Gastroesophageal sphincter (tissue), 3 donors: ENCODE data around the gene TEDC1.

Source experiments
- CTCF ChIP-seq, 4 experiments: fragments of 200-600 bp in 2 of 4; fragments of 450-650 bp in 2 of 4; sonication (generic) in 1 of 4; IDR thresholded peaks; one replicate each; pipeline ENCODE4 v1.5.1; 2017 to 2019; ENCODE audit warnings: antibody characterized with exemption in 4 of 4, mild to moderate bottlenecking in 2 of 4, moderate library complexity in 2 of 4
- EP300 ChIP-seq: sonication (generic); formaldehyde crosslinking; IDR thresholded peaks from one replicate; pipeline ENCODE4 v1.6.1; 2017; ENCODE audit warnings: antibody characterized with exemption, mild to moderate bottlenecking
- POLR2A ChIP-seq, 2 donors: fragments of 450-650 bp; IDR thresholded peaks; one replicate each; pipeline ENCODE4 v1.6.1; 2017; ENCODE audit warnings: antibody characterized with exemption in 2 of 2, mild to moderate bottlenecking in 2 of 2, moderate library complexity in 1 of 2
- POLR2AphosphoS5 ChIP-seq: sonication (generic); formaldehyde crosslinking; IDR thresholded peaks from one replicate; pipeline ENCODE4 v1.6.1; 2017; ENCODE audit warnings: antibody characterized with exemption

- TF ChIP-seq CTCF (IDR thresholded peaks at IDR 0.05) (no peak), EP300 (no peak), POLR2AphosphoS5 (no peak), POLR2A (IDR thresholded peaks at IDR 0.05) (no peak)
Measured at GRCh38 chr14:105464501-105464900, 26.5 kb upstream of the TEDC1 start.
